ENCODE data around the gene BRMS1.
"Not testable (repeated sequence)": the region's sequence is repeated elsewhere in the genome, so short reads cannot be mapped to it uniquely, and the experiment has no call there.

The BRMS1 gene

DNA sequence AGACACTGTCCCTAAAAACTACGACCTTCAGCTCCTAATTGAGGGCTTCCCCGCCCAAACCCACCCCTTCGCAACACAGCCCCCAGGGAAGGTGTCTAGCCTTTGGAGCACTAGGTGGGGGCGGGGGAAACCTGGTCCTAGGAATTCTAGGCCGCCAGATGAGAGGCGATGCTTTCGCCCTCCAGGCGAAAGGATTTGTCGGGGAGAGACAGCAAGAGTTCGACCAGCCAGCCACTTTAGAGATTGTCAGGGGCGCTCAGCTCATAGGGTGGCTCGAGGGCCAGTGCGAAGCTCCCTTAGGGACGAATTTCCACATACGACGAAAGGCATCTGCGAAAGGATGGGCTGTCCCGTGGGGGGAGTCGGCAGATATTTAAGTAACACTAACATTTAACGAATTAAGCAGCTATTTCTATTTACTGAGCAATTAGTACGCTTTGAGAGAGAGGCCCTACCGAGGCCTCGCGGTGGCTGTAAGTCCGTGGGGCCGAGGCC is 33.4 kb downstream of the BRMS1 start:
- H3K4me3 ChIP-seq (ENCODE audit: low read depth, low read length): peak overlapping the region; percentile 41
- in situ Hi-C loops (cut with HindIII; ENCODE audit: low sequenced_read_pairs): no loop called here
- no peak for DNase-seq (ENCODE audit: low read depth)
- TF ChIP-seq, protein P1, sequence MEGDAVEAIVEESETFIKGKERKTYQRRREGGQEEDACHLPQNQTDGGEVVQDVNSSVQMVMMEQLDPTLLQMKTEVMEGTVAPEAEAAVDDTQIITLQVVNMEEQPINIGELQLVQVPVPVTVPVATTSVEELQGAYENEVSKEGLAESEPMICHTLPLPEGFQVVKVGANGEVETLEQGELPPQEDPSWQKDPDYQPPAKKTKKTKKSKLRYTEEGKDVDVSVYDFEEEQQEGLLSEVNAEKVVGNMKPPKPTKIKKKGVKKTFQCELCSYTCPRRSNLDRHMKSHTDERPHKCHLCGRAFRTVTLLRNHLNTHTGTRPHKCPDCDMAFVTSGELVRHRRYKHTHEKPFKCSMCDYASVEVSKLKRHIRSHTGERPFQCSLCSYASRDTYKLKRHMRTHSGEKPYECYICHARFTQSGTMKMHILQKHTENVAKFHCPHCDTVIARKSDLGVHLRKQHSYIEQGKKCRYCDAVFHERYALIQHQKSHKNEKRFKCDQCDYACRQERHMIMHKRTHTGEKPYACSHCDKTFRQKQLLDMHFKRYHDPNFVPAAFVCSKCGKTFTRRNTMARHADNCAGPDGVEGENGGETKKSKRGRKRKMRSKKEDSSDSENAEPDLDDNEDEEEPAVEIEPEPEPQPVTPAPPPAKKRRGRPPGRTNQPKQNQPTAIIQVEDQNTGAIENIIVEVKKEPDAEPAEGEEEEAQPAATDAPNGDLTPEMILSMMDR (IDR thresholded peaks at IDR 0.05; ENCODE audit: low read depth, low read length, missing control alignments): no peak

DNA sequence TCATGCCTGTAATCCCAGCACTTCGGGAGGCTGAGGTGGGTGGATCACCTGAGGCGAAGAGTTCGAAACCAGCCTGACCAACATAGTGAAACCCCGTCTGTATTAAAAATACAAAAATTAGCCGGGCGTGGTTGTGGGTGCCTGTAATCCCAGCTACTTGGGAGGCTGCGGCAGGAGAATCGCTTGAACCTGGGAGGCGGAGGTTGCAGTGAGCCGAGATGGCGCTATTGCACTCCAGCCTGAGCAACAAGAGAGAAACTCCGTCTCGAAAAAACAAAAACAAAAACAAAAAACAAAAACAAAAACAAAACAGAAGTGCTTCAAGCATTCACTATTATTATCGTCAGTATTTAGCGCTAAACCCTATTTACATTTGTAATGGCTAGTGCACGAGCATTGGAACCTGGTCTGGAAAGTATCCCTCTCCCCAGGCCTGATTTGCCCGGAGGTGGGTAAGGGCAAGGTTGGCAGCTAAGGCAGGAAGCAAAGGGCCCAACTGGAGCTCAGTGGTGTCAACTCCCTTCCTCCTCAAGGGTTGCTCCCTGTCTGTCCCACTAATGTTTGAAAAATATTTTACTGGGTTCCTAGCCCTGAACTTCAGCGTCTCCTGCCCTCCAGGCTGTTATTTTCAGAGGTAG is 34.0 kb downstream of the BRMS1 start:
- in situ Hi-C loops (cut with HindIII; ENCODE audit: low sequenced_read_pairs); H3K4me3 ChIP-seq (ENCODE audit: low read depth, low read length); DNase-seq (ENCODE audit: low read depth): not testable (repeated sequence)

DNA sequence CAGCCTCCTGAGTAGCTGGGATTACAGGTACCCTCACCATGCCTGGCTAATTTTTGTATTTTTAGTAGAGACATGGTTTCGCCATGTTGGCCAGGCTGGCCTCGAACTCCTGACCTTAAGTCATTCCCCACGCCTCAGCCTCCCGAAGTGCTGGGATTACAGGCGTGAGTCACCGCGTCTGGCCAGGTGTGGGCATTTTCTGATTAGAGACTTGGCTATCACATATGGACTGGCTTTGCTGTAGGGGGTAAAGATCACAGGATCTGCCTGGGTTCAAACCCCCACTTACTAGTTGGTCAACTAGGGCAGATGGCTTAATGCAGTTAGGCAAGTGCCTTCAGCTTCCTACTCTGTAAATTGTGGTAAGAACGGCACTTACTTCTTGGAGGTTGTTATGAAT is 34.6 kb downstream of the BRMS1 start:
- H3K4me3 ChIP-seq (ENCODE audit: low read depth, low read length): no peak overlapping the region
- in situ Hi-C loops (cut with HindIII; ENCODE audit: low sequenced_read_pairs): no loop called here
- TF ChIP-seq, protein P1 (IDR thresholded peaks at IDR 0.05; ENCODE audit: low read depth, low read length, missing control alignments): no peak
- no peak for DNase-seq (ENCODE audit: low read depth)

DNA sequence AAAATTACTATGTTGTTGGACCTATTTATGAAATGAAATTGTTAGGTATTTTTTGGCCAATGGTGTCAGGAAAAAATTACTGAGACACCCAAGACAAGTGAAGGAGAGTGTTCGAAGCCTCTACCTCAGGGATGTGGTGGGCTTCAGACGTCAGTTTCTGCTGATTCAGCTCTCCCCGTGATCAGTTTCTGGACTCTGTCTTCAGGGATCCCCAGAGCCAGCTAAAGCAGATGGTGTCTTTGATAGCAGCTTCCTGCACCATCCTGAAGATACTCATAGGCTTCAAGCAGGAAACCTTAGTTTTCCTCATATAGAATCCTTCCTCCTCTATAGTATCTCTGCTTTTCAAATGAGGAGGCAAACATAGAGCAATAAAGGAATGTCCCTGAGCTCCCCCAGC is 35.4 kb downstream of the BRMS1 start:
- in situ Hi-C loops (cut with HindIII; ENCODE audit: low sequenced_read_pairs): no loop called here
- no peak for DNase-seq (ENCODE audit: low read depth)
- H3K4me3 ChIP-seq (ENCODE audit: low read depth, low read length): no peak overlapping the region
- TF ChIP-seq, protein P1 (IDR thresholded peaks at IDR 0.05; ENCODE audit: low read depth, low read length, missing control alignments): no peak

DNA sequence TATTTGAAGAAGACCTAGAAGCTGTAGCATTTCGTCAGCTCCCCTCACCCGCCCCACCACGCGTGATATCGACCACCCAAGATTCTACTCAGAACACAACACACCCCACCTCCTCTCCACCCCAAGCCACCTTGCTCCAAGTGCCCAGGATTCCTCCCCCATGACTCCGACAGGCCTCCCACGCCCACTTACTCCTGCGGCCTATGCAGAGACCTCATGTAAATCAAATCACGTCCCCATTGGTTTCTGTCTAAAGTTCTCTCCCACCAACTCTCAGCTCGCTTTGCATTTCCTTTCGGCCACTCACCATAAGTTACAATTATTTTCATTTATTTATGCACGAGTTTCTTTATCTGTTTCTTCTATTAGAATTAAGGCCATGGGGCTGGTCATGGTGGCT is 42.2 kb downstream of the BRMS1 start:
- in situ Hi-C loops (cut with HindIII; ENCODE audit: low sequenced_read_pairs): no loop called here
- H3K4me3 ChIP-seq (ENCODE audit: low read depth, low read length): no peak overlapping the region
- no peak for DNase-seq (ENCODE audit: low read depth)
- TF ChIP-seq, protein P1 (IDR thresholded peaks at IDR 0.05; ENCODE audit: low read depth, low read length, missing control alignments): no peak

DNA sequence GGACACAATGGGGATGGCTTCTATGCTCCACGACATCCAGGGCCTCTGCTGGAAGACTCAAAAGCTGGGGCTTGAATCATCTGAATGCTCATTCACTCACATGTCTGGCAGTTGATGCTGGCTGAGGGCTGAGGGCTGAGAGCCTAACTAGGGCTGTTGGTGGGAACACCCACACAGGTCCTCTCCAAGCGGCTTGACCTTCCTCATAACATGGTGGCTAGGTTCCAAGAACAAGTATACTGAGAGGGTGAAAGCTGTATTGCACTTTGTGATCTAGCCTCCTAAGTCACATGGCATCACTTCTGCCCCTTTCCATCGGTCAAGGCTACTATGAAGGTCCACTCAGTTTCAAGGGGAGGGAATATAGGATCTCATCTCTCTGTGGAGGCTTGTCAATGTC is 45.7 kb downstream of the BRMS1 start:
- TF ChIP-seq, protein P1 (IDR thresholded peaks at IDR 0.05; ENCODE audit: low read depth, low read length, missing control alignments): no peak
- DNase-seq (ENCODE audit: low read depth): no peak
- no peak overlapping the region for H3K4me3 ChIP-seq (ENCODE audit: low read depth, low read length)
- in situ Hi-C loops (cut with HindIII; ENCODE audit: low sequenced_read_pairs): no loop called here

DNA sequence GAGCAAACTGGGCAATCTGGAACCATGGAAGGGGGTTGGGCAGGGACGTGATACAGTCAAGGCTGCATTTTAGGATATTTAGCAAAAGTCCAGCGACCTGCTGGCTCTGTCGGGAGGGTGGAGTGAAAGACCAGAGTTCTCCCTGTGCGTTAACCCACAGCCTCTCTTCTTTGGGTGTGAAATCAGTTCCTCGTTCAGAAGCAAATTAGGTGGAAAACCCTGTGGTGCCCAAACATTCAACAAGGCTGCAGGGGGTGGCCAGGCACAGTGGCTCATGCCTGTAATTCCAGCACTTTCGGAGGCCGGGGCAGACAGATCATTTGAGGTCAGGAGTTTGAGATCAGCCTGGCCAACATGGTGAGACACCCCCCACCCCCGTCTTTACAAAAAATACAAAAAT is 47.3 kb downstream of the BRMS1 start:
- in situ Hi-C loops (cut with HindIII; ENCODE audit: low sequenced_read_pairs): no loop called here
- DNase-seq (ENCODE audit: low read depth): no peak
- TF ChIP-seq, protein P1 (IDR thresholded peaks at IDR 0.05; ENCODE audit: low read depth, low read length, missing control alignments): no peak
- no peak overlapping the region for H3K4me3 ChIP-seq (ENCODE audit: low read depth, low read length)
